Mesenteric fat pad (tissue), 1 donor: Measurements from ENCODE around the gene GFRA1. TPM values are rescaled to one million over a fixed set of nuclear protein-coding genes. Genes with fewer than 3 reads are reported as not detected.

ENCODE experiments used
- DNase-seq: peaks from one replicate; pipeline ENCODE4 v3.0.0-alpha.2; 2020; ENCODE audit warnings: low spot score
- total RNA-seq: library from RNA; stranded (reverse); fragmentation: NEBNext Ultra II Directional; extraction: Animal tissue kit (Norgen Biotek cat#: 25700); gene quantifications from one replicate; pipeline ENCODE4 v1.2.1, GENCODE V29; 2021
- donor health status: DM: yes; HTN: yes; CAD: no.

The GFRA1 gene
- total RNA-seq, 1 donor from 2014 or later = 18.3 TPM

DNA sequence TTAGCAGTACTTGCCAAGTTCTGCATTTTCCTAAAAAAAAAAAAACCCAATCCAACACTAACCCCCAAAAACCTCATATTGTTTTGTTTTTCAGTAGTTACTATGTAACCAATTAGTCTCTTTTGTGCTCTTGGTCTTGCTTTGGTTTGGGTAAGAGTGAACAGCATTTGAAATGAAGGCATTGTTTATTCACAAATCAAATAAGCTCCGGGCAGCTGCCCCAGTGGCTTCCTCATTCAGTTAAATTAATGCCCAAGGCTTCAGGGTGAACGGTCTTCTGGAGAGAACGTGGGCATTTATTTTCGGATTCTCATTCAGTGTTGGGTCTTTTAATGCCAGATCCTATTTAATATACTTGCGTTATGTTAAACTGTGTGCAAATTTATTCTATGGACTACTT lies 108.7 kb downstream of the GFRA1 start:
- DNase-seq = no peak

DNA sequence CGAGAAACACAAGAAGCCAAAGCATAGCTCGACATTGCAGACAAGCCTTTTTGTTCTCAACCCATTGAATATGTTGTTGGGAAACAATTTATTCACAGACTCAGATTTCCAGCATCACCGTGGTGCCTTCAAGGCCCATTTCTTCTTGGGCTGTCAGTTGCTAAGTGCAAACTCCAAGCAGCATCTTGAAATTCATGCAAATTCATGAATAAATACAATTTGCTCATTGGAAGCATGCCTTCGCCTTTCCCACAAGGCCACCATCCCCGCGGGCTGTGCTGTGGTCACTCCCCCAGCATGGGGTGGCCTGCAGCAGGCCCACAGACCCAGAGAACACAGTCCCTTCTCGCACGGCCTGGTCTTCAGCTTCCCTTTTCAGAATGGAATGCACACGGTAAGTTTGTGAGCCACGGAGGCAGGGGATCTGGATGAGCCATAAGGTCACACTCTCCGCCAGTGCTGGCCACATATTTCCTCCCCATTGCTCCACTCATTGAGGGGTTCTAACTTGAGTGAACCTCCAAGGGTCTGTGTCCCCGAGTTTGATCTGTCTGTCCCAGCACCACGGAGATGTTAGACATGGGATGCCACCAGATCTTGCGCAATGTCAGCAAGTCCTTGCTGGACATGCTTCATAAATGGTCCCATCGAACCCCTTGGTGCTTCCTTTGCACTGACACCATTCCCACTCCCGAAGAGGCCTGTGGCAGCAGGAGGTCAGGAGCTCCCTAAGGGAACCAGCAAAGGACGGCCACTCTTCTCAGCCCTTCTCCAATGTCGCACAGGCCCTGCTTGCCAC lies 109.5 kb downstream of the GFRA1 start:
- no peak for DNase-seq

DNA sequence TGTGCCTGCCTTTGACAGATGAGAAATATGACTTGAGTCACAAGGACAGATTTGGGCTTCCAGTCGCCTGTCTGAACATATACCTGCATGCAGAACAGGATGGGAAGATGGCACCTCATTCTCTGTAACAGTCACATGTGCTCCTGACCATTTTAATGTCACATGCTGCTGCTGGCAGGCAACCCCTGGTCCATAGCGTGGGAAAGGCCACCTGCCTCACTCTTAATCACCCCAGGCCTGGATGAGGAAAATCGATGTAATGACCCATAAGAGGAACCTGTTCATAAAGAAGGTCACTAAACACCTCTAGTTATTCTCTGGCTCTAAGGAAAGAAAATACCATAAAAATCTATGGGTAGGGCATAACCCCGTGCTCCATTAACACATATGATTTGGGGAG lies 110.2 kb downstream of the GFRA1 start:
- no peak for DNase-seq

DNA sequence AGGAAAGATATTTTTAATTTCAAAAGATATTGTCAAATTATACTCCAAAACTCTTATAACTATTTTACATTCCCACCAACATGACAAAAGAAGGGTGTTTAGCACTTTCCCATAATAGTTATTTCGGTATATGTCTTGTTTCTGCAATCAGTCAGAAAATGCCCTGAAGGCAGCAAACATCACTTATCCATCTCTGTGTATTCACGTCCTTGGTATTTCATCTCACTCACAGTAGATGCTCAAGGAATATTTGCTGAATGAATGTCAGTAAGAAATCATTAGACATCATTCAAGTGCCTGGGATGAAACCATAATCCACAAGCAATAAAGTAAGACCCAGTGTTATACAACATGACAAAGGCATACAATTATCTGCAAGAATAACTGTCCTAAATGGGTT lies 112.7 kb downstream of the GFRA1 start:
- DNase-seq = no peak

DNA sequence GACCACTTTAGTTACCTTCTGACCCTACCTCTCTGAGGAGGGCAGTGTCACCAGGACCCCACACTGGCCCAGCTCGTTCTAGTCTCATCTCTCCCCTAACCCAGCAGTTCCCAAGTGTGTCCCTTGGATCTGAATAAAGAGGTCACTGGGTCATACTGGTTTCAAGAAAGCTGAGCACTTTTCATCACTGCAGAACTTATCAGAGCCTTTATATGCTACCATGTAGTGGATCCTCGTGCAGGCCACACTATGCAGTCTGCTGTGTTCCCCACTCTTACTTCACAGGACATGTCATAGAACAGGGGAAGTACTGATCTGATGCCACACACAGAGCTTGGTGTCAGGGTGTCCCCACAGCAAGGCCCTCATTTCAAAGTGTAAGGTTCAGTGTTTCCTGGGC lies 113.8 kb downstream of the GFRA1 start:
- no peak for DNase-seq

DNA sequence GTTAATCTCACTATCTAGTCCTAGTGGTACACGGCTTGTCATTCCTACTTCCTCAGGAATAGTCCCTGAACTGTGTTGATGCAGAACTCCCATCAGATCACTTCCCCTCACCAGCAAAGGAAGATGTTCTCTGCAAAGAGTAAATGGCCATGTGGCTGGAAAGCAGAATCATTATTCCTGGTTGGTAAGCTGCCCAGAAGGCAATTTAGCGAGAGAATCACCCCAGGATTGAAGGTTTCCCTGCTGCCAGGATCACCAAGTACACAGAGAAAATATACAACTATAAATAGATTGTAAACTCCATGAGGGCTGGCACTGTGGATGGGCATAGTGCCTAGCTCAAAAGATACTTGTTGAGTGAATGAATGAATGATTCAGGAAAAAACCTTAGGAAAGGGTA lies 115.0 kb downstream of the GFRA1 start:
- DNase-seq = no peak

DNA sequence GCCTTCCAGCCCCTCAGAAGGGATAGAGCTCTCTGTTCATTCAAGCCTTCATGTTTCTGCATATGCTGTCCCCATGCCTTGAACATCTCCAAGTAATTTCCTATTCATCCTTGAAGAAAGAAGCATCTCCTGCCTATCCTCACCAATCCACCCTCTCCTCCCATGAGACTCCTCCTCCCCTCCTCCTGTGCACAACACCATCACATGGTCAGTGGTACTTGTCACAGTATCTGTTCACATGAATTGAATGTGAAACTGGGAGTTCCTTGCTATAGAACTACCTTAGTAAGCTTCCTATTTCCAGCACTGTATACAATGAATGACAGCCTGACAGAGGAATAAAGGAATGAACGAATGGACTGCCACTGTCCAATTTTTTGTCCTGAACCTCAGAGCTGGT lies 115.5 kb downstream of the GFRA1 start:
- no peak for DNase-seq

DNA sequence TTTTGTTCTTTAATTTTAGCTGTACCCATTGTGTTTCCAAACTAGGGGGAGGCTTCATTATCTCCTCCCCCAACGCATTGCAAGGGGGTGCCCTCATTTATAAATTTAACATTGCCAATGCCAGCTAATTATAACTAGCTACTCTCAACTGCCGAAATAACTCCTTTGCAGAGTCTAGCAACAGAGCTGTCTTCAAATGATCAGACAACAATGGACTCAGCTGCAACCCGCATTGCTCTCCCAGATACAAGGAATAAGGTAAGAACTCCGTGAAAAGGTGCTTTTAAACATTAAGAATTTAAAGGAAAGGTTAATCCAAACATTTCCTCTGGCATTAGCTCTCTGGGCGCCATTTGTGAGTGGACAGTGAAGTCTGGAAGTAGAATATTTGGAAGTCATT lies 116.2 kb downstream of the GFRA1 start:
- no peak for DNase-seq

DNA sequence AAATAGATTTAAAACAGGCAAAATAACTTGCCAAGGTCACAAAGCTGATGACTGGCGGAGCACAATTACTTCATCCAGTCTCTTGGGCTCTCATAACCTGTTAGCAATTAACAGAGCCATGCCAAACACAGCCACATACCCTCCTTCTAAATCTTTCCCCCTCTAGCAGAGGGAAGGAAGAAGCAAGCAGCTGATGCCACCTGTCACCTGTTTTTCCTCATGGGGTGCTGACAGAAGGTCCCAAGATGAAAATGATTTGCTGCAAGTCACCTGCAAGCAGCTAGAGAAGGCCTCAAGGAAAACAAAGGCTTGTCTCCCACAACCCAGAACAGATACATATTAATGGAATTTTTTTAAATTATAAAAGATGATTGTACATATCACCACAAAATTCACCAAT lies 117.8 kb downstream of the GFRA1 start:
- no peak for DNase-seq

DNA sequence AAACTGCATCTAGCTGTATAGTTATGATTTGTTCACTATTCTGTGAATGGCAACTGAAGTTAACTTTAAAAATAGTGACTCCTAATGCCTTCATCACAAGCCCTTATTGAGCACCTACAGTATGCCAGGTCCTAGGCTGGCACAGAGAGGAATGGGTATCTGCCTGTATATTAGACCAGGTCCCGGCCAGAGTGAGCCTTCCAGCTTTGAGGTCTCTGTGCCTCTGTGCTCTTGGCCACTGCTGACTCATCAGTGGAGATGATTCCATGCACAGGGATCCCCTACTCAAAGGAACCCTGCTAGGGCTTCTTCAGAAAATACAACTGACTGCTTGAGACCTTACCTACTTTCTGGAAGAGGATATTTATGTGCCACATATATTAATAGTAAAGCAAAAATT lies 118.4 kb downstream of the GFRA1 start:
- DNase-seq = no peak

DNA sequence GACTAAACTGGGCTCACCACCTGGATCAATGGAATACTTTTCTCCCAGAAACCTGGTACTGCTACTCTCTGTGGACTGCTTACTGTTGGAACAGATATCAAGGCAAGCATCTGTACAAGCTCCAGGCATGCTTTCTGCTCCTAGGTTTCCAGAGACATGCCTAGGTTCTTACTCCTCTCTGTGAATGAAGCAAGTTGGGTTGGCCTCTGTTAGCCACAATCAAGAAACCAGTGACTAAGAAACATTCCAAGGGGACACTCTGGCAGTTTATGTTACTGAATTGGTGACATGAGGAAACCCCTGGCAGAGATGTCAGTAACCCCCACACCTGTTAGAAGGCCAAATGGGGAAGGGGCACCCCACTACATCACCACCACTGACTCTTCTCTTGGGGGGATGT lies 121.9 kb downstream of the GFRA1 start:
- no peak for DNase-seq

DNA sequence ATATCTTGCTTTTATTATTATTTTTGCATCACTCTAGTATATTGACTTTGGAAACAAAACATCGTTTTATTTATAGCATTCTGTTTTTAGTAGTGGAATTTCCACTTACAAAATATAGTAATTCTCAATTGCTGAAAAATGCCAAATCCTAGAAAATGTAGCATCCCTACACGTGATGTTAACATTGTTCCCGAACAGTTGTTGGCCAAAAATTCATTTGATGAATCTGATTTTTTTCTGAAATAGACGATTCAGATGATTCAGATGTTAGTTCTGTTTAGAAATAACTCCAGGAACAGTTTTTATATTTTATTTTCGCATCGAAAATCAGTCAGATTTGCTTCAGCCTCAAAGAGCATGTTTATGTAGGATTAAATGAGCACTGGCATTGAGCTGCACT lies 122.4 kb downstream of the GFRA1 start:
- no peak for DNase-seq

DNA sequence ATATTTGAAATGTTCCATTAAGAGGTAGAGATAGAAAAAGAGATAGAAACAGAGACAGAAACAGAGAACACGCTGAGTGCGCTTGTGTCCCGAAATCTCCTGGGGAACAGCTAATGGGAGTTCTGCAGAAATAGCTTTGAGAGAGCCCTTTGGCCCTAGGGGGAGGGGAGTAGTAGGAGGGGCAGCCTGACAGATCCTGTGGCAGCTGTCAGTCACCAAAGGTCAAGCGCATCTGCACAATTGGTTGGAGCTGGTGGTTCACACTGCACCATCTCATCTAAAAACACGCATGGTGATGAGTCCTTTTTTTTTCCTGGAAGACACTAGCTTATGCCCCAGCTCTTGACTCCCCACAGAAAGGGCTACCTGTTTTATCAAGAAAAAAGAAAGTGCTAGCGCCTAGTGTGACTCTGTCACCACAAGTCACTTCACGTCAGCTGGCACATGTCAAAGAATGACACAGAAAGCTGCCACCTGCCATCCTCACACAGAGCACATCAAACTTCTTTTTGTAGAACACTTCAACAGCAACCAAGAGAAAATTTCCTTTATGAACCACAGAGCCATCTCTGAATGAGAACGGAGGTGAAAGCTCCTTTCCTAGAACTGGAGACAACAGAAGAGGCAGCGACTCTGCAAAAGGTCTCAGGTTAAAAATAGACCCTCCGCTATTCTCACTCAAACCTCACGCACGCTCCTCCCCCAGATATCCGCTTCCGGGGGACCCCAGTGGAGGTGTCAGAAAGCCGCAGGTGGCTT lies 125.7 kb downstream of the GFRA1 start:
- no peak for DNase-seq

DNA sequence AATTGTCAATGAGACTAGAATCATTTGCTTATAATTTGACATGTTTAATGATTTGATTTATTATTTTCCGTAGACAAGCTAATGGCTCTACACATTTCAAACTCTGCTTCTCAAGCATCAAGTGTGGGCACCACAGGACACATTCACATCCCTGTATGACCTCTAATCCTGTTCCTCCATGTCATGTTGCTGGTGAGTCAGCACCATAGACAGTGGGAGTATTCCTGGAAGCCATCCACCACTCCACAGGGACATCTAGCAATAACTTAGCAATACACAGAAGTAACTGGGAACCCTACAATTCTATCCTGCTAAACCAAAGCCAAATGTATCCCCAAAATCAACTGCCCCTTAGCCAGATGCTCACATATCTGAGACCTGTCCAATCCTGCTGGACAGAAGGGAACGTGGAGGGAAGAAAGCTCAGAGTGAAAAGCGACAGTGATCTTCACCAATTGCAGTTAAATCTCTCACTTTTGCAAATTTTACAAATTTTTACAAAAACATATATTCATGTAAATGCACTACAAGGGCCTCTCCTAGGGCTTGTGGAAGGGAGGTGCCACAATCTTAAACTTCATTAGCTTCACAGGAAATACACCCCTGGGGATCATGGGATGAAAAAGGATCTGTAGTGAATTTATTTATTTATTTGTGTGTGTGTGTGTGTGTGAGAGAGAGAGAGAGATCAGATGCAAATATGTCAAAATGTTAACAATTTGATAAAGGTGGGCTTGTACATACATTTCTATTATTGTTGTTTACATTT lies 126.5 kb downstream of the GFRA1 start:
- DNase-seq = no peak

DNA sequence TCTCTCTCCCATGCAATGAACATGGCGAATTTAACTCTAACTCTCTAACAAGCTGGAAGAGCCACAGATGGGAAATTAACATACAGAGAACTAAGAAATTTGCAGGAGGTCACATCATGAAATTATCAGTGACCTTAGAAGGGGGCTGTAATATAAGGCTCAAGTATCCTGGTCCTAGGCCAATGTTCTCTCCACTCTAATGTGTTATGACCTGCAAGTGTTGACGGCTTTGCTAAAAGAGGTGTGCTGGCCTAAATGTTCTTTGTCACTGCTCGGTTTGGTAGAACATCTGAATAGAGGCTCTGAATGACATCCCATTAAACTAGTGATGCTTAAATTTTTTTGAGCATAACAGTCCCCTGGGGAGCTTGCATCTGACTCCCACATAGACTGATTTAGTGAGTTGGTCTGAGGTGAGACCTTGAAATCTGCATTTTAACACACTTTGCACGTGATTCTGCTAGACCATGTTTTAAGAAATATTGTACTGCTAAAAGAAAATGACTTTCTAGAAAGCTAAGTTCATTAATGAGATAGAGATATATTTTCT lies 129.3 kb downstream of the GFRA1 start:
- DNase-seq = no peak

DNA sequence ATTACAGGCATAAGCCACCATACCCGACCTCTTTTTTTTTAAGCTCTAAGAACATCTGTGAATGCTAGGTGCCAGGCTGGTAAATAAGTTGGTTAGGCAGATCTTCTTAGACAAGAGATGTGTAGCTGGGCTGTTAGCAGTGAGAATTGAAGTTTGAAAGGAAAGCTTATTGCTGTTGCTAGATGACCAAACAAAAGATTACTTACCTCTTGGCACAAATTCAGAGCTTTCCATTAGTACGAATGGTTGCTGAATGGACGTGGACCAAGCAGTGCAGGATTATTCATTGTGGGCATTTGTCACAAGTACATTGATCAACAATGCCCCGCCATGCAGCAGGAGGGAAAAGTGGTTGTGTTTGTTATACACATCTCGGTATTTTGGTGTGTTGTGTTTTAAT lies 131.2 kb downstream of the GFRA1 start:
- DNase-seq = no peak

DNA sequence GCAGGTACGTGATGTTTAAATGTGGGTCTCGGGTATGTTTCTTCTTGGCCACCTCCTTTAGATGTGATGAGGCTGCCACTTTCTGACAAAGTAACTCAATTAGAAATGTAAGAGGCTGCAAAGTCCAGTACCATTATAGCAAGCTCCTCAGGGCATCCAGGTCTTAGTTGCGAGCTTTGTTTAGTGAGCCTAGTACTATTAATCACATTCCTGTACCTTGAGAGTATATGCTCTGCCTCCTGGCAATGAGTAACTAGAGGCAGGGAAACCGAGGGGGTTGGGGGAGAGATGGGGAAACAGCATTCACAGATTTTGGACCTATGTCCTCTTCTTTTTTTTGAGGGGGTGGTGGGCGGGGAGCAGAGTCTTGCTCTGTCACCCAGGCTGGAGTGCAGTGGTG lies 131.8 kb downstream of the GFRA1 start:
- DNase-seq = no peak

DNA sequence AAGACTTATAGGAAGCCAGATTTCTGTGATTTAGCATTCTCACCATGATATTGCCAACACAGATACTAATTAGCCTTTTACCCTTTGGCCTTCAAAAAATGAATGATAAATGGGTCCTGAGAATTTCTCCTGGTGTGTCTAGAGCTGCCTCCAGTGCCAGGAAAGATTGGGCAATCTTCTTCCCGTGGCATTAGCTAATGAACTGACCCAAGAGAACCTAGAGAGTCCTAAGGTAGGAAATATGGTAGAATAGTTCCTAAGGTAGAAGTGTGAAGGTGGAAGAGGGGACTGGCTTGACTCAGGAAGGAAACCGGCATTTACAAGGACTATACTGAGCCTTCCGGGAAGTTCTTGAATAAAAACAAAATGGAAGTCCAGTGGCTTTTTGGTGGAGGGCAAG lies 133.1 kb downstream of the GFRA1 start:
- no peak for DNase-seq

DNA sequence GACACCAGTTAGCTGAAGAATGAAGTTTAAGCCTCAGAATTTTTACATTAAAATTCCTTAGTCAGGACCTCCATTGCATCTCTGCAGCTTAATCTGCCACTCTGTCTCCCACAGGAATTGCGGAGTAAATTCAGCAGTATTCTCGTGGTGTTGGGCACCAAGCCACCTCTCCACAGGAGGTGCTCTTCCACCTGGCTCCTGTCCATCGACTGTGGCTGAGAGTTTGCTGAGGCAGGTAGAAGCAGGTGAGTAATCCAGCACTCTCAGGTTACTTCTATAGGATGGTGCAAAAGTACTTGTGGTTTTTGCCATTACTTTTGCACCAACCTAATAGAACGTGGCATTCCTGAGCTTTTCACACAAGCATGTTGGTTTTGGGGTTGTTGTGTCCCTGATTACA lies 134.1 kb downstream of the GFRA1 start:
- no peak for DNase-seq

DNA sequence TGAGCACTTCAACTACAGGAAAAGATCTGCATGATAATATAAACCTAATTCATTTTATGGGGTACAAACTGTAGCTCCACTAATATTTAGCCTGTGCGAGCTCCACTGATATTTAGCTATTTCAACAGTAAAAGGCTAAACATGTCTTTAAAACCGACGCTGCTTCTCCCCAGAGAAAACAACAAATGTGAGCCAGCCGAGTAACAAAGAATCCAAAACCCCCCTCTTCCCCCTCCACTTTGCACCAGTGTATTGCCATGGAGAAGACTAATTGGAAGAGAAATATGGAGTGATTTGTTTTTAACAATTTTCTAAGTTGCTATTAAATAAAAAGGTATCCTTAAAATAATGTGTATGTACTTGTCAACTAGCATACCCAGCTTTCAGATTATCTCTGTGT lies 136.7 kb downstream of the GFRA1 start:
- DNase-seq = no peak

DNA sequence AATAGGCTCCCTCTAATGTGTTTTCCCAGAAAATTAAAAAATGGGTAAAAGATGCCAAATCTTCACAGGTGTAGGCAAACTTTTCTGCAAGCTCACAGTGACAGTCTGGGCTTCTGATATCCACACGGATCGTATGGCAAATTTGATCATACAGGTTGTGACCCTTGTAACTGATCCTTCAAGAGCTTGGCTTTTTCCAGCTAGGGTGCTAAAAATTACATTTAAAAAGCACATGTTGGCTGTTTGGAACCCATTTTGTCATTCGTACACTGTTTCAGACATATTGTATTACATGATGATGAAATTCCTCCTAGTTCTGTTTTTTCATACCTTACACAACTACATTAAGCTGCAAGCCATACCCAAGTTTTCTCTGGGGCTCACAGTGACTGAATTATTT lies 138.7 kb downstream of the GFRA1 start:
- no peak for DNase-seq

DNA sequence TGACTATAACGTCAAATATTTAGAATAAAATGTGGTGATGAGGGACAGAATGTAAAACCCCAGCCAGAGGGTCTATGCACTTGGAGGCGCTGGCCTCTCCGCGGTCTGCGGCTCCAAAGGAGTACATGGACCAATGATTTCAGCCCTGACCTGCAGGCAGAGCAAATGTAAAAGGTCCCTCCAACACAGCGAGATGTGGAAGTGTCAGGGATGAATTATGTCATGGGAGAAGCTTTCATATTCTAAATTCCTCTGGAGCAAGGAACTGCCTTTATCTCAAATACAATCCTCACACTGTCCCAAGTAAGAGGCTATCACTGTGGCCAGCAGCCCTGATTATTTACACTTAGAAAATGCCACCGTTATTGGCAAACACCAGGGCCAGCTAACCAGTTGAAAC lies 139.4 kb downstream of the GFRA1 start:
- DNase-seq = no peak
